ENCODE data around the gene TNK1.
"Not testable (repeated sequence)": the region's sequence is repeated elsewhere in the genome, so short reads cannot be mapped to it uniquely, and the experiment has no call there.

The TNK1 gene

DNA sequence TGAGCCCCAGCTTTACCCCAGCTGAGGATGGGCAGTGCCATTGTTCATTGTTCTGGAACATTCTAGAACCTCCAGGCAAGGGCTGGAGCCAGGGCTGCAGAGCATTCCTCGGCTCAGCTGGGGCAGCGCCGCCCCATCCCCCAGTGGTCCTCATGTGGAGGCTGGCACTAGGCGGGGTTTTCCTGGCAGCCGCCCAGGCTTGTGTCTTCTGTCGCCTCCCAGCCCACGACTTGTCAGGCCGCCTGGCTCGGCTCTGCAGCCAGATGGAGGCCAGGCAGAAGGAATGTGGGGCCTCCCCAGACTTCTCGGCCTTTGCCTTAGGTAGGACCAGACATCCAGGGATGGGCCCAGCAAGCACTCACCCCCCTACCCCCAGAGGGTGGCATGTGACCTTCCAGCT lies 25.8 kb upstream of the TNK1 start, which contains the start of gene TMEM95:
TSS of gene TMEM95 (plus strand) at position 104 of the 400 bp plus-strand sequence. CDS start at position 153, 49 bp downstream.
- no peak for DNase-seq (ENCODE audit: low read depth in 3 of 3)

DNA sequence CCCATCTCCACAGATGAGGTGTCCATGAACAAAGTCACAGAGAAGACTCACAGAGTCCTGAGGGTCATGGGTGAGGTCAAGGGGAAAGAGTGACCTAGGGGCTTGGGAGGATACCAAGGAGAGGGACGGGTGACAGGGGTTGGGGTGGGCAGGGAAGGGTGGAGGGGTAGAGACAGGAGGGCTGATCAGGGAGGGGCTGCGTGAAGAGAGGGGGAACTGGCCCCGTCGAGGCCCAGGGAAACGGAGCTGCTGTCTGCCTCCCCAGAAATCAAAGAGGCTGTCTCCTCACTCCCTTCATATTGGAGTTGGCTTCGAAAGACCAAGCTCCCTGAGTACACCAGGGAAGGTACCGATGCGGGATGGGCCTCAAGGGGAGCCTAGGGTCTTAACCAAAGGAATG lies 25.3 kb upstream of the TNK1 start:
- DNase-seq (ENCODE audit: low read depth in 3 of 3): no peak

- DNase-seq (ENCODE audit: low read depth in 3 of 3): peak; percentile 72 to 87 (median 74)
These were observed 24.8 kb upstream of the TNK1 start for GRCh38 chr17:7356072-7356549.

- no peak for DNase-seq (ENCODE audit: low read depth in 3 of 3)
These were observed 24.1 kb upstream of the TNK1 start for GRCh38 chr17:7356756-7357155.

GRCh38 chr17:7357381-7357780 lies 23.5 kb upstream of the TNK1 start:
- DNase-seq (ENCODE audit: low read depth in 3 of 3): no peak

GRCh38 chr17:7361906-7362305 lies 19.0 kb upstream of the TNK1 start:
- DNase-seq (ENCODE audit: low read depth in 3 of 3): no peak

- DNase-seq (ENCODE audit: low read depth in 3 of 3): no peak
These were observed 17.6 kb upstream of the TNK1 start for GRCh38 chr17:7363311-7363710.

DNA sequence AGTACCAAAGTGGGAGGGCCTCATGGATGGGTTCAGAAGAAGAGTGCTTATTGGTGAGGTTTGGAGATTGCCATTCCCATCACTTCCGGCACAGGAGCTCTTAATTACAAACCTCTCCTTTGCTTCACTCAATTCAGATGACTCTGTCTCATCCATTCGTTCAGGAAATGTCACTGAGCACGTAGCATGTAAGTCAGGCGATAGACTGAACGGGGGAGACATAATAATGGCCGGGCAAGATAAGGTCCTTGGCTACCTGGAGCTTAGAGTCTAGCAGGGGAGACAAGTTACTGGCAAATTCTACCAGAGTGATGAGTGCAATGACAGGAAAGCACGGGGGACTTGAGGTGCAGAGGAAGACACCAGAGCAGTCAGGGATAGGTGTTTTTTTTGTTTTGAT lies 14.9 kb upstream of the TNK1 start:
- DNase-seq (ENCODE audit: low read depth in 3 of 3): not testable (repeated sequence)

DNA sequence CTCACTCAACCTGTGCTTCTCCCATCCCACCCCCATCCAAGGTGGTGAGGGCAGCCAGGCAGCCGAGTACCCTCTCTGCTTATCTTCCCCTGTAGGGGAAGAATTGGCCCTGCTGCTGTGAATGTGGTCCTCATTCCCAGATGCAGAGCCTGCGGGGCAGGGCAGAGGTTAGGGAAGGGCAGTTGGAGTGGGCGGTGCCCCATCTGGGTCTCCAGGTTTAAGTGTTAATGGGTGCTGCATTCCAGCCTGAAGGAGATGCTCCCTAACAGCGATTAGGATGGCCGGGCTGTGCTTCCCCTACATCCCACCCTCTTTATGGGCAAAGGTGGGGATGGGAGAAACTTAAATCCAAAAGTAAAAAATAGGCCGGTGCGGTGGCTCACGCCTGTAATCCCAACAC lies 13.8 kb upstream of the TNK1 start:
- no peak for DNase-seq (ENCODE audit: low read depth in 3 of 3)

DNA sequence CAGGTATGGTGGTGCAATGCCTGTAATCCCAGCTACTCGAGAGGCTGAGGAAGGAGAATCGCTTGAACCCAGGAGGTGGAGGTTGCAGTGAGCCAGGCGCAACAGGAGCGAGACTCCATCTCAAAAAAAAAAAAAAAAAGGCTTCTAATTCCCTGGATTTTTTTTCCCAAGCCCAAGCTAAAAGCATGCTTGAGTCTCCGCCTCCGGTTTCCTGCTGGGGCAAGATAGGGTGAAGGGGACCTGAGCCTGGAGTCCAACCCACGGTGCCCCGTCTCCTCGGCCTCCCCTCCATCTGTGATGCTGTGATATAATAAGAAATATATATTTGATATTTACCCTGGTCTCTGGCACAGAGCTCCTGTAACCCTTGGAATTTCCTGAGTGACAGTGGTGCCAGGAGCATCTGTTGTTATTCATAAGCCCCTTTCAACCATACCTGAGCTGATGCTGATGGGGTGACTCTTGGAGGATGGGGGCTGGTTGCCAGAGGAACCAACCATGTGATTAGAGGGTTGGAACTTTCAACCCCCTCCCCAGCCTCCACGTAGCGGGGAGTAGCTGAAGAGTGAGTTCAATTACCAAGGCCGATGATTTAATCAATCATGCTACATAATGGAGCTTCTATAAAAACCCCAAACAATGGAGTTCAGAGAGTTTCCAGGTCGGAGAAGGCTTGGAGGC lies 12.8 kb upstream of the TNK1 start:
- DNase-seq (ENCODE audit: low read depth in 3 of 3): no peak

- DNase-seq (ENCODE audit: low read depth in 3 of 3): not testable (repeated sequence)
These were observed 12.3 kb upstream of the TNK1 start for GRCh38 chr17:7368599-7368994.

- DNase-seq (ENCODE audit: low read depth in 3 of 3): no peak
These were observed 11.1 kb upstream of the TNK1 start for GRCh38 chr17:7369825-7370224.

GRCh38 chr17:7370853-7371252 lies 10.0 kb upstream of the TNK1 start:
- no peak for DNase-seq (ENCODE audit: low read depth in 3 of 3)

- DNase-seq (ENCODE audit: low read depth in 3 of 3): no peak
These were observed 6.5 kb upstream of the TNK1 start for GRCh38 chr17:7374353-7374752.

GRCh38 chr17:7379134-7379533 lies 1.8 kb upstream of the TNK1 start:
- no peak for DNase-seq (ENCODE audit: low read depth in 3 of 3)

- no peak for DNase-seq (ENCODE audit: low read depth in 3 of 3)
These were observed 568 bp upstream of the TNK1 start for GRCh38 chr17:7380321-7380720.

DNA sequence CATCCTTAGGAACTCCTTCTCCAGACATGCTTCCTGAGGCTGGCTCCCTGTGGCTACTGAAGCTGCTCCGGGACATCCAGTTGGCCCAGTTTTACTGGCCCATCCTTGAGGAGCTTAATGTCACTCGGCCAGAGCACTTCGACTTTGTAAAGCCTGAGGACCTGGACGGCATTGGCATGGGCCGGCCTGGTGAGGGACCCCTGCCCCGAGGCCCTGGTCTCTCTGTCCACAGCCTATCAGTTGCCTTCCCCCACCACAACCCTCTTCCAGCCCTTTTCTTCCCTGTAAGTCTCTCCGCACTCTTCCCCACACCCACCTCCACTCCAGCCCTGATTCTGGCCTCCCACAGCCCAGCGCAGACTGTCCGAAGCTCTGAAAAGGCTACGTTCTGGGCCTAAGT lies 2.0 kb downstream of the TNK1 start:
- no peak for DNase-seq (ENCODE audit: low read depth in 3 of 3)

- DNase-seq (ENCODE audit: low read depth in 3 of 3): no peak
These were observed 2.5 kb downstream of the TNK1 start for GRCh38 chr17:7383371-7383741.

- DNase-seq (ENCODE audit: low read depth in 3 of 3): peak; percentile 50 to 79 (median 63)
These were observed 3.0 kb downstream of the TNK1 start for GRCh38 chr17:7383742-7384488.

DNA sequence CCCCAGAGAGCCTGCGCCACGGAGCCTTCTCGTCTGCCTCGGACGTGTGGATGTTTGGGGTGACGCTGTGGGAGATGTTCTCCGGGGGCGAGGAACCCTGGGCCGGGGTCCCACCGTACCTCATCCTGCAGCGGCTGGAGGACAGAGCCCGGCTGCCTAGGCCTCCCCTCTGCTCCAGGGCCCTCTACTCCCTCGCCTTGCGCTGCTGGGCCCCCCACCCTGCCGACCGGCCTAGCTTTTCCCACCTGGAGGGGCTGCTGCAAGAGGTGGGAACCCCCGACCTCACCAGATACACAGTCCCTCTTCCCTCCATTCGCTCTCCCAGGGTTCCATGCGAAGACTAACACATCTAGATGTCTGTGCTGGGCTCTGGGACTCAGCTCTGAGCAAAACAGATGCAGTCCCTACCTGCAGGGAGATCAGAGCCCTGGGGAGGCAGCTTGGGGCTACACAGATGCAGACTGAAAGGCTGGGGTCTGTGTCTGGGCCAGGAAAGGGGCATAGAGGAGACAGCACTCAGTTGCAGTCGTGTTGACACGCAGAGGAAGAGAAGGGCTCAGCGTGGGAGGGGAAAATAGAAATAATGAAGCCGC lies 3.7 kb downstream of the TNK1 start:
- no peak for DNase-seq (ENCODE audit: low read depth in 3 of 3)

GRCh38 chr17:7388856-7389255 lies 8.0 kb downstream of the TNK1 start:
- no peak for DNase-seq (ENCODE audit: low read depth in 3 of 3)

DNA sequence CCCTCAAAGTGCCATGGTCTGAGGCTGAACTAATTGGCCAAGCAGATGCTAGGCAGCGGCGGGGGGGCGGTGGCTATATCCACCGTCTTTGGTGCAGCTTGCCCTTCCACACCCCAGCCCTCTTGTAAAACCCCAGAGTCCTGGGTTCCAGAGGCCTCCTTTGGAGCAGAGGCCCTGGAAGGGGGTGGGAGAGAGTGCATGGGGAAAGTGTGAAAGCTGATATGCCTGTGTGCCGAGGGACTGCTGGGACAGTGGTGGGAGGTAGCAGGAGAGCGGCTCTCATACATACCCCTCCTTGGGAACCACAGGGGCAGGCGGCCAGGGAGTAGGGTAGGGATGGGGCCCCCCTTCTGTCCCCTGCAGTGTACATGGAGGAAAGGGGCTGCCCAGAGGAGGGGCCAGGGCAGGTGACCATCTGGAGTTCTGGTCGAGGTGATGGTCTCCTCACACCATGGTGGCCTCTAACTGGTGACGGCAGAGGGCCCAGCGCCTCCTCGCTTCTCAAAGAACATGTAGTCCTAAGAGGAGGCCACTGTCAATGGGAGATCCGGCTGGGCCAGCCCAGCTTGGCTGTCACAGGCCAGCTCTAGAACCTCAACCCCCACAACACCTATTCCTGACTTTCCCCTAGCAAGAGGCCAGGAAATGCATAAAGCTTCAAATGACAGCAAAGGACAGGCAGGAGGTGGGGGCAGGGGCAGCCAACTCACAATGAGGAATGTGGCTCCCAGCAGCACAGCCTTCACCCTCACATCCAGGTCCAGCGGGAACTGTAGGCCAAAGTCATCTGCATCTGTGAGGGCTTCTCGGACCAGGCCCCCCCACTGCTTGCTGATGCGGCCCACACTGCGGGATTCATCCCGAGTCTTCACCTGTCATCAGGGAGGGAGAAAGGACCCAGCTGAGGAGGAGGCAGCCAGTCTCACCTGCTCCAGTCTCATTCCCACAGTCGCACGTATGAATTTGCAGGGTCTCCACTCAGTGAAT lies 9.3 kb downstream of the TNK1 start:
- no peak for DNase-seq (ENCODE audit: low read depth in 3 of 3)
